COLO829 (cell line): ENCODE data around the gene ARNT2.
A peak's percentile ranks its signal among the peaks of the same experiment; 100 is the strongest.
"Not testable (repeated sequence)": the region's sequence is repeated elsewhere in the genome, so short reads cannot be mapped to it uniquely, and the experiment has no call there.

Experiments
- DNase-seq: peaks from one replicate; pipeline ENCODE4 v3.0.0; 2012; ENCODE audit warnings: low spot score

The ARNT2 gene

DNA sequence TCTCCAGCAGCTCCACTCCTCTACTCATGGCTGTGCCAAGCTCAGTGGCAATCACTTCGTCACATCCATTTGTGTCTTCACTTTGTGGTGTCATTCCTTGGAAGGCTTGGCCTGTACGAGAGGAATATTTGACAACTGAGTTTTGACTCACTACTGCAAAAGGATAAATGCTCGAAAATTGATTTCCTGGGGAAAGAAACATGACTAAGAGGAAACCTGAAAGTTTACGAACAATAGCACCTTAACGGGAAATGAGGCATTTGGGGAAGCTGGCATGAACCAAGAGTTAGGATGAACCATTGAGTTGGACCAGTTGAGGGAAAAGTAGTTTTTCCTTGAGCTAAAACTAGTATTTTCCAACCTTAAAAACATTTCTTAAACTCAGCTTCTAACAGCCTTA lies 216.7 kb downstream of the ARNT2 start:
- no peak for DNase-seq

DNA sequence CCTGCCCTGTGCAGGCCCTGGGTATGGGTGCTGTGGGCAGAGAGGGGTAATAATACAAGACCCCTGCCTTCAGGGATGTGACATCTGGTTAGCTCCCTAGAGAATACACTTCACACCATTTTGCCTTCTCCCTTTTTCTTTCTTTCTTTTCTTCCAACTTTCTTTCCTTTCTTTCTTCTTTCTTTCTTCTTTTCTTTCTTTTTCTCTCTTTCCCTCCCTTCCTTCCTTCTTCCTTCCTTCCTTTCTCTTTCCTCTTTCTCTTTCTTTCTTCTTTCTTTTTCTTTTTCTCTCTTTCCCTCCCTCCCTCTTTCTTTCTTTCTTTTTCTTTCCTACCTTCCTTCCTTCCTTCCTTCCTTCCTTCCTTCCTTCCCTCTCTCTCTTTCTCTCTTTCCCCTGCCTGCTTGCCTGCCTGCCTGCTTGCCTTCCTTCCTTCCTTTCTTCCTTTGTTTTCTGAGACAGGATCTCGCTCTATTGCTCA lies 222.5 kb downstream of the ARNT2 start:
- DNase-seq = no peak

DNA sequence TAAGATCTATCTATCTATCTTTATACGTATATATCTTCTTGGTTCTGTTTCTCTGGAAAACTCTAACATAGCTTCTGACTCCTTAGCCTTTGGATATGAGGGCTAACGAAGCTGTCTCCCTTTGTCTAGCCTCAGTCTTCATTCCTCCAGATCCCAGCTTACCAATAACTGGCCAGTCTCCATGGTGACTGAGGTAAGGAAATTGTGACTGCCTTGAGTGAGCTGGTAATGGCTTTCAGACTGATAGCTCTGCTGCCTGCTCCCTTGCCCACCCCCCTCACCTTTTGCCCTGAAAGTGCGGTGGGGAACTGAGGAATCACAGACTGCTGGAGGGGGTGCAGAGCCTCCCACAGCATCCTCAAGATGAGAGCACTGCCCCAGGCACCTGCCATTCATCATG lies 225.2 kb downstream of the ARNT2 start:
- DNase-seq = no peak

- no peak for DNase-seq
Measured at GRCh38 chr15:80630981-80631380, 226.8 kb downstream of the ARNT2 start.

DNA sequence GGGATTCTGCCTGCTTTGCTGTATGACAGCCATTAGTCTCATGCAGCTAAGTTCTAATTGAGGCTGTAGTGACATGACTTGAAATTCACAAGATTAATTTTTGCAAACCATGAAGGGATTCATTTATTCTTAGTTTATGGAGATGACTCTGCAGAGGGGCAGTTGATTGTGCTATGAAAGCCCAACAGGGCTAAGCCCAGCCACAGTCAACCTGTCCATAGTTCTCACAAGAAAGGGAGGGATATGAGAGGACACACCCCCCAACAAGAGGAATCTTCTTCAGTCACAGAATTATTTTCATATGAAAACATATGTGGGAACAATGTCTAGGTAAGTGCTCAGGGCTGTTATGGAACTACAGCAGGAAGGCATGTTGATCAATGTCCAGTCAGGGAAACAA lies 229.0 kb downstream of the ARNT2 start:
- DNase-seq = no peak

- DNase-seq = no peak
Measured at GRCh38 chr15:80635953-80636352, 231.8 kb downstream of the ARNT2 start.

GRCh38 chr15:80636675-80637074 lies 232.5 kb downstream of the ARNT2 start:
- no peak for DNase-seq

GRCh38 chr15:80637747-80638146 lies 233.6 kb downstream of the ARNT2 start:
- no peak for DNase-seq

DNA sequence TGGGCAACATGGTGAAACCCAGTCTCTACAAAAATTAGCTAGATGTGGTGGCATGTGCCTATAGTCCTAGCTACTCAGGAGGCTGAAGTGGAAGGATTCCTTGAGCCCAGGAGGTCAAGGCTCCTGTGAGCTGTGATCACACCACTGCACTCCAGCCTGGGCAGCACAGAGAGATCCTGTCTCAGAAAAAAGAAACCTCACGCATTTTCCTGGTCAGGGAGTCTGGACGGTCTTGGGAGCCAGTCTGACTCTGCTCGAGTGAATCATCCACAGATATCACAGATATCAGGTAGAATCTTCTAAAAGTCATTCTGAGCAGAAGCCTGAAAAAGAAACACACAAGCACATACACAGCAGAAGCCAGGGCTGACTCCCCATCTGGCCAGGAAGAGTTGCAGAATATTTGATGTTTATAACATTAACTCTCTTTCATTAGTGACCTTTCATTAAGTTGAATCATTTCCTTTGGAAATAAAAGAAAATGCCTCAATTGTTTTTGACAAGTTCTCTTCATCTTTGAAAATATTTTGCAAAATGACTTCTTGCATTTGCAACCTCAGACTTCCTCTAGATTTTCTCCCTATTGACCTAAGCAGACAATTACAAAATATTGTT lies 234.5 kb downstream of the ARNT2 start:
- DNase-seq = peak; percentile 53

GRCh38 chr15:80639168-80639555 lies 235.0 kb downstream of the ARNT2 start:
- DNase-seq = no peak

DNA sequence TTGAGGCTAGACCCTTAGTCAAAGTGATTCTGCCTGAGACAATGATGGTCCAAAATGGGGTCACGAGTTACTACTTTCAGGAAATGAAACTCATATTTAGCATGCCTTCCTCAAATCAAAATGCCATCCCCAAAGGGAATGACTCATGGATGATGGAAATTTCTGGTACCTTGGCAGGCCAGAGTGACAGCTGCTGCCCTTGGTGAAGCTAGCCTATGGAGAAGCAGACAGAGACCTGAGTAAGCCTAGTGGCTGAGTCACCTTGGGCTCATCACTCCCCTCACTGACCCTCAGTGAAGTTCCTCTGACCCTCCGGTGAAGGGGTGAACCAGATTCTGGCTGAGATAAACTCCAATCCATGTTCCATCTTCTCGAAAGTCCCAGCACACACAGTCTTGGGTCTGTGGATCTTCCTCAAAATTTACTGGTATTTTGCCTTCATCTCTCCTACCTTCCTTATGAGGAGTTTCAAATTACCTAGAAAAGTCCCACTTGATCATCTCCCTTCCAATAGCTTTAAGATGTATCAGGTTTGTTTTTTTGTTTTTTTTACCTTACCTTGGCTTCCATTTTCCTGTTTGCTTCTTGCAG lies 236.4 kb downstream of the ARNT2 start:
- DNase-seq = no peak

- no peak for DNase-seq
Measured at GRCh38 chr15:80641384-80641783, 237.2 kb downstream of the ARNT2 start.

DNA sequence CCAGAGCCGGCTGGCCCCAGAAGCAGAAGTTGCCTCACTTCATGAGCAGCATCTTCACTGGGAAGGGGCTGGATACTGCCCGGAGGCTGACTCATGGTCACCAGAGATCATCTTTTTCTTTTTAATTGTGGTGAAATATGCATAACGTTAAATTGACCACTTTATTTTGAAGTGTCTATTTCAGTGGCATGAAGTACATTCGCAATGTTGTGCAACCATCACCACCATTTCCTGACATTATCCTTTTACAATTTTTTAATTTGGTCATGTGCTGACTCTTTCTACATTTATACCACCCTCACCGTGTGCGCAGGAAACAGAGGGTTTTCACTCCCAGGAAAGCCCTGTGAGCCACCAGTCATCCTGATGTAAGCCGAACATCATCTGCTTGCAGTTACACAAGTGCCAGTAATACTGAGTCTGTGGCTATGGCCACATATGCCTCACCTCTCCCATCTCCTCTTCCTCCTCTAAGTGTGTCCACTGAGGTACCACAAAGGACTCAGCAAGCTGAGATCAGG lies 239.3 kb downstream of the ARNT2 start:
- DNase-seq = peak; percentile 9

DNA sequence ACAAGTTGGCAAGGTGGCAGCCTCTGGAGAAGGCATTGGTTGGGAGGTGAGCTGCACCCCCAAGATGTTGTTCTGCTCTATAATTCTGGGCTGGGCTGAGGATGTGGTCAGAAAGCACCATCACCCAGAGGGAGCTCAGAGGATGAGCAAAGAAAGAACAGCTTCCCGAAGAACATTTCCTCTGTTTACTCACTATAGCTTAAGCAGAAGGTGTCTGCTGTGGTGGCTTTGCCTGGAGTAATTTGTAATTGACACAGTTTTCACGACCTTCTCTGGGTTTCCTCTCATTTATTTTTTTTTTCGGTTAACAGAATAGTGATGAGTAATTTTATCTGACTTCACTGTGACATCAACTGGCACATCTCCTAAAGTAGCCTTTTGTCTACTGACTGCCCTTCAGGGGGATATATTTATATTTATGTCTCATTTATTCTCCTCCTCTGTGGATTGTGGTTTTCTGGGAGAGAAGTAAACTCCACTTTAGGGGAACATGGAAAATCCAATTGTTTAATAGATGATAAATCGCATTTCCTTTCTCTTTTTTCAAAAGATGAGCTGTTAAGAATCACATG lies 241.4 kb downstream of the ARNT2 start:
- peak; percentile 68 for DNase-seq

- not testable (repeated sequence) for DNase-seq
Measured at GRCh38 chr15:80647424-80647823, 243.2 kb downstream of the ARNT2 start.
